DND-41 (cell line): ENCODE results near the gene EPHB1.

Source experiments
- EZH2 ChIP-seq: IDR thresholded peaks from 3 replicates; pipeline ENCODE4 v1.6.1; 2012; ENCODE audit warnings: borderline replicate concordance, low read depth, mild to moderate bottlenecking, moderate library complexity, low read length, inconsistent platforms; ENCODE audit not compliant: severe bottlenecking
- TF ChIP-seq, protein P1 (sequence below): IDR thresholded peaks from 2 replicates; pipeline ENCODE4 v1.5.1; 2012; ENCODE audit warnings: borderline replicate concordance, low read length, moderate library complexity, mild to moderate bottlenecking; ENCODE audit not compliant: poor library complexity, severe bottlenecking; ENCODE audit errors: extremely low read depth

GRCh38 chr3:134803051-134803505, 8.0 kb downstream of the EPHB1 start:
- TF ChIP-seq, protein P1, sequence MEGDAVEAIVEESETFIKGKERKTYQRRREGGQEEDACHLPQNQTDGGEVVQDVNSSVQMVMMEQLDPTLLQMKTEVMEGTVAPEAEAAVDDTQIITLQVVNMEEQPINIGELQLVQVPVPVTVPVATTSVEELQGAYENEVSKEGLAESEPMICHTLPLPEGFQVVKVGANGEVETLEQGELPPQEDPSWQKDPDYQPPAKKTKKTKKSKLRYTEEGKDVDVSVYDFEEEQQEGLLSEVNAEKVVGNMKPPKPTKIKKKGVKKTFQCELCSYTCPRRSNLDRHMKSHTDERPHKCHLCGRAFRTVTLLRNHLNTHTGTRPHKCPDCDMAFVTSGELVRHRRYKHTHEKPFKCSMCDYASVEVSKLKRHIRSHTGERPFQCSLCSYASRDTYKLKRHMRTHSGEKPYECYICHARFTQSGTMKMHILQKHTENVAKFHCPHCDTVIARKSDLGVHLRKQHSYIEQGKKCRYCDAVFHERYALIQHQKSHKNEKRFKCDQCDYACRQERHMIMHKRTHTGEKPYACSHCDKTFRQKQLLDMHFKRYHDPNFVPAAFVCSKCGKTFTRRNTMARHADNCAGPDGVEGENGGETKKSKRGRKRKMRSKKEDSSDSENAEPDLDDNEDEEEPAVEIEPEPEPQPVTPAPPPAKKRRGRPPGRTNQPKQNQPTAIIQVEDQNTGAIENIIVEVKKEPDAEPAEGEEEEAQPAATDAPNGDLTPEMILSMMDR = no peak
- TF ChIP-seq EZH2 = no peak
